Tongue (tissue), 2 donors: Measurements from ENCODE around the gene NRXN3. TPM values are rescaled to one million over a fixed set of nuclear protein-coding genes. Genes with fewer than 3 reads are reported as not detected.

ENCODE experiments used
- DNase-seq: peaks from one replicate; pipeline ENCODE4 v3.0.0-alpha.2; 2015
- total RNA-seq: library from RNA; depleted of rRNA; stranded (reverse); fragments of >200 nt; gene quantifications from one replicate; pipeline ENCODE4 v1.2.3, GENCODE V29; 2014

Gene NRXN3
- total RNA-seq, 1 donor from 2014 or later, result 2.9 TPM

DNA sequence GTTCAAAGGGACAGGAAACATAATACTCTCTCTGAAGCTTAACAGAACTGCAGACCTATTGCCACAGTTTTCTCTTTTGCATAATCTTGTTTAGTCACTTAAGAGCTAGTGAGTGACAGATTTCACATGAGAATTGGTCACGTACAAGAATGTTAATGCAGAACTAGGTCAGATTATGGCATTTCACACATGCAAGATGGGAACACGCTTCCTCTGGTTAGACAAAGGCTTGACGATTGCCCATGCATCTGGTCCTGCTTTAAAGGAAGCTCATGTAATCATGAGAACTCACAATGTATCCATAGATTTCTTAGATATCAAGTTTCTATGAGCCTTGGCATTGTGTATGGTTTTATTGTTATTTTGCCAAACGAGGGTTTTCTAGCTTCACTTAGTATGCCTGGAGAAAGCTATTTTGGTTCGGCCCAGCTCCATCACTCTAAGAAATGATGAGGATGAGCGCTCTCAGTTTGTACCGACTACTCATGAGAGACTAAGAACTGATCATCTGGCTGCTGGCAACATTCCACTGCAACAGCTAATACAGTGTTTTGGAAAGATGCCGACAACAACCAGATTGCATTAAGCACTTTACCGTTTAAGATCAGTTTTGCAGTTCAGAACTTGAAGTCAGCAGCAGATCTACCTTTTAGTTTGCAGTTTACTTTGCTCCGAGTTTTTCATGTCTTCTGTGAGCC is 1661.2 kb downstream of the NRXN3 start:
- DNase-seq, result peak; percentile 76

DNA sequence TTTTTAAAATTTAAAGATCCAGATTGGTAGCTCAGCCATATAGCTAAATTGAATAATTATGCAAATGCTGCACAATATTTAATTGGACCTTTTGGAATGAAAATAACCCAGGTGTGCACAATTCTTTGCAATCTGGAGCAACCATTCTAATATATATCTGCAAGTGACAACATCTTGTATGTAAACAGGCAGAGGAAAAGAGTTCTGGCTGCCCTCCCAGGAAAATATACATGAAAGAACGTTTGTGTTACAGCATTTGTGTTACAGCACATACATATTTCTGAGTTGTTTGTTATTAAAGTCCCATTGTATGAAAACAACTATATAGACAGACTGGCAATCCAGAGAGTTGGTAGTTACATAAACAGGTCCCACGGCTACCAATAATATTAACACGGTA is 1663.6 kb downstream of the NRXN3 start:
- DNase-seq, result no peak

DNA sequence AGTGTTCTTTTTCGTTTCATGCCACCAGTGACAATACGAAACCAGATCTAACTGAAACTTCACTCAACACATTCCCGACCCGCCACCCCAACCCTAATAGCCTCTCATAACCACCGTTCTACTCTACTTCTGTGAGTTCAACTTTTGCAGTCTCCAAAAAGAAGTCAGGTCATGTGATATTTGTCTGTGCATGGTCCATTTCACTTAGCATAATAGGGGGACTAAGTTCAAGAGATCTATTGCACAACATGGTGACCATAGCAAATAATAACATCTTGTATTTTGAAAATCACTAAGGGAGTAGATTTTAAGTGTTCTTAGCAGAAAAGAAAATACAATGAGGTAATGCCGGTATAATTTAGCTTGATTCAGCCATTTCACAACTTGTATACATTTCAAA is 1664.7 kb downstream of the NRXN3 start:
- DNase-seq, result no peak

DNA sequence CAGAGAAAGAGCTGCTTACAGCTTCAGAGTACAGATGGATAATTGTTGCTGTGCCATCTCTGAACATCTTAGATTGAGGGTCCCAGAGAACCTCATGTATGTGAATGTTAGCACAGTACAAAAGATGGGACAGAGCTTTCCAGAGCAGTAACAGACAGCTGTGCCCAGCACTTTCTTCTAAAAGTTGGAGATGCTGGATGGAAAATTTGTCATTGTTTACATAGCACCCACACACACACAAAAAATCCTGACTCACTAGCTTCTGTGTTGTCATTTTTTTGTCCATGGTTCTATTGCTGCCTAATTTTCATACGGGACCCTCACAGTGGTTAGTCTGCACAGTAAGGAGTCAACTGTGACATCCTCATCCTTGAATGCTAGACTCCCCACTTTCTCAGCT is 1666.4 kb downstream of the NRXN3 start:
- no peak for DNase-seq

DNA sequence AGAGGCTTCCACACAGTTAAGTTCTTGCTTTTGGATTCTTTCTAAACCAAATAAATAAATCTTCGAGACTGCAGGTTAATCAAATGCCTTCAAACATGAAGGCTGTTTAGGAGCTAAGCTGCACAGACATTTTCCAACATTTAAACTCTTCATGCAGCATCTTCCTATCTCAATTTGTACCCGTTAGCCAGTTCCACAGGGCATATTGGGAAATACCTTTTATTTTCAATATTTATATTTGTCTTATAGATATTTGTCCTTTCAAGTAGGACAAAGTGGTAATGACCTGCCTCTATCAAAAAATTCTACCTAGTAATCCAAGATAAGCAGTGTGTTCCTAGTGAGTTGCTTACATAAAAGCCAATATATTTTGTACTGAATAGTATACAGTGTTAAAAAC is 1667.5 kb downstream of the NRXN3 start:
- no peak for DNase-seq

DNA sequence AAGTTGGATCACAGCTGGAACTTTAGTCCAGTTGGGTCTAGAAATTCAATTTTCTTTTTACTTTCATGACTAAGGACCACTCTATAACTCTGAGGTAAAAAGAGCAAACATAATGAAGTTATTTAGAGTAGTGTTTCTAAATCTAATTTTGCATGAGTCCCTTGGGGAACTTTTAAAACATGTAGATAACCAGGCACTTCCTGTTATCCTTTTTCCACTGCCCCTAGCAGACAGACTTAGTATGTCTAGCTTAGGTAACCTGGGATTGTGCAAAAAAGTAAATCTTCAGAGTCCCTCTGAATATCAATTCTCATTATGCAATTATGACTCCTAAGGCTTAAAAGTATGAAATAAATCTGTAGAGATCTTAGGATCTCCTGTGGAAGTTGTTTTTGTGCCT is 1669.9 kb downstream of the NRXN3 start:
- DNase-seq, result no peak

DNA sequence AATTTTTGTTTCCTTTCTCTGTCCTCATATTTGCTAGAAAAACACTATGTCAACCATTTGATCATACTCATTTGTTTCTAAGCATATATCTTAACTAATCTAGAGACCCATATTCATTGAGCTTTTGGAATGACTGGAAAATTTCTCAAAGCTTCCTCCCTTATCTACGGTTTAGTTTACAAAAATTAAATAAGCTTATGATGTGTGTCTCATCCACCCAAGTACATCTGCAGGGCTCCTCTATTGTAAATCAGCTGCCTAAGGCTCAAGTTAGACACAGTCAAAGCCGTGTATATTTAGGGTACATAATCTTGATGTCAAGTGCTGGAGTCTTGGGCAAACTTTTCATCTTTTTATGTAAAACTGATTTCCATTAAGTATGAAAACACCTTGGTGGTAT is 1670.7 kb downstream of the NRXN3 start:
- no peak for DNase-seq

DNA sequence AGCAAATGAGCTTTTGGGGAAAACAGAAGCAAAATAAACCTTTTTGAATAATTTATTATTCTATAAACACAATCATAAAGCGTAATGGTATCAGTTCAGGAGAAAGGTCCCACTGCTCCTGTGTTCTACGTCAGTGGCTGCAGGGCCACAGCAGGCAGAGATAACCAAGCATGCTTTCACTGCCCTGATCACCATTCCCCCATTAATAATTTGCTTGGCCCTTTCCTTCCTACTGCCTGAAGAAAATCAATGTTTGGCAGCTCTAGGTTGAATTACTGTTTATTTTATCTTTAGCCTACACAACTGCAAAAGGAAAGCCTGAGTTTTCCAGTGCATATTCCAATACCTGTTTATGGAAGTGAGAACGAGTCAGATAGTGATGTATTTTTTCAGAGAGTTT is 1671.3 kb downstream of the NRXN3 start:
- DNase-seq, result no peak

DNA sequence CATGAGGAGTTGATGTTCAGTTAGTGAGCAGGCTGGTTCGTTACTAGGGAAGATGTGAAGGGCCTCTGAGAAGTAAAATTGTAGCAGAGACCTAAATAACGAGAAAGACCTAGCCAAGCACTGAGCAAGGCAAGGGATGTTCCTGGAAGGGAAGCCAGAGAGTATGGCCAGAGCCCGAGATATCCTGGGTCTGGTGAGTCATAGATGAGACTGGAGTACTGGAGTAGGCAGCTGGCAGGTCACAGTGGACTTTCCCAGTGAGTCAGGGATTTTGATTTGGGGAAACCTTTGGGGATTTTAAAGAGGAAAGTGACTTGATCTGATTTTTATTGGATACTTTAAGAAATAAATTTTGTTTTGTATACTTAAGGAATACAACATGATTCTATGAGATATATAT is 1672.1 kb downstream of the NRXN3 start:
- DNase-seq, result no peak

DNA sequence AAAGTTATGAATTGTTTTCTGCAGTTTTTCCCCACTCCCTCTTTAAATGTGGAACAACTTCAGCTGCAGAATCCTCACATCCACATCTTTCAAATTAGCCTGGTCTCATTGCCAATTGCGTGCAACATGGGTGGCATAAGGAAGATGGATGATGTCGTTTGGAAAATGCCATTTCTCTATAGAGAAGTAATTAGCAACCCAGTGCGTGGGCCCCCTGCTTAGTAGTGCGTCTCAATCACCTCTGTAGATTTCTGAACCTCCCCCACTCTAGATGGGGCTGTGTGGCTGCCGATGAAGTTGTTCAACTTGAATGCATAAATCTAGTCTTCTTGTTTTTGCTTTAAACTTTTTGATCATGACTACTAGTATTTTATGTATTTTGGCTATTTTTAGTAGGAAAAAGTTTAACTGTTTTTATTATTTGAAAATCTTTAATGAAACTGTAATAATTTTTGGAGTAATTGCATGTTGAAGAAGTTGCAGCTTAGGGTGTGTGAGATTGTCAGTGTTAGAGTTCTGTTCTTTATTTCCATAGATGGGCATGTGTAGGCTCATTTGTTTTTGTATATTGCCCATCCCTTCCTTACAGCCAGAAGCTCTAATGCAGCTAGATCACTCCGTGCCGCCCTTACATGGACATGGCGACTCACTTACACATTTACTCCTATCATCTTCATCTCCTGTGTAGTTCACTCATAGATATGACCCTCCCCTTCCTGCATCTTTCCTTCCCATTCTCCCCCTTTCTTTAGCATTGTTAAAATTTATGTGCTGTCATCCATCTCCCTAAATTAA is 1683.0 kb downstream of the NRXN3 start:
- no peak for DNase-seq

DNA sequence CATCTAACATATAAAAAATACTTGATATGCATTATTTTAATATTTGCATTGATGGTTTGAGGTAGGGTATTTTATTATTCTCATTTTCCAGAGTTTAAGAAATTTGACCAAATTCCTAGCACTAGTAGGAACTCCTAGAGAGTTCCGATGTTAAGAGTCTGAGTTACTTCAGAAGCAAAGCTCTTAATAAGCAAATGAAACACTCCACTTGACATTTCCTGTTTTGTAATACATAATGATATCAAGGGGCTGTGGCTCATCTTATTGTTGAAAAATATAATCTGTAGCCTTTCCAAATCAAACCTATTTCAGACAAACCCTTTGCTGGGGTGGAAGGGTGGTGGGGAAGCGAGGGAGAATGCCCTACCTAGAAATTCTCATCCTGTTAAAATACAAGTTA is 1685.6 kb downstream of the NRXN3 start:
- no peak for DNase-seq

DNA sequence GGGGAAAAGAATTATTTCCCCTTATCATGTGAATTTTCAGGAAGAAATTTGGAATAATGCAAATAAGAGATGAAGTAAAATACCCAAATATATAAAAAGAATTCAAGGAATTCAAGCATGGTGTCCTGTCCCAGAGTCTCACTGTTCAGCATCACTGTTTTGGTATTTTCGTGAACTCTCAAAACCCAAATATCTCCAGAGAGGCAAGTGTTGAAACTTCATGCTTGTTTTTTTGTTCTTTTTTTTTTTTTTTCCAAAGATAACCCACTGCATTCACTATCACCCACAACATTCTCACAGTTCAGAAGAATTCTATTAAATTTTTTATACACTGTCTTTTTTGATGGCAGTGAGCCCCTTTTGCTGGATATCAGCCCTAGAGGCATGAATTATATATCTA is 1686.2 kb downstream of the NRXN3 start:
- no peak for DNase-seq

DNA sequence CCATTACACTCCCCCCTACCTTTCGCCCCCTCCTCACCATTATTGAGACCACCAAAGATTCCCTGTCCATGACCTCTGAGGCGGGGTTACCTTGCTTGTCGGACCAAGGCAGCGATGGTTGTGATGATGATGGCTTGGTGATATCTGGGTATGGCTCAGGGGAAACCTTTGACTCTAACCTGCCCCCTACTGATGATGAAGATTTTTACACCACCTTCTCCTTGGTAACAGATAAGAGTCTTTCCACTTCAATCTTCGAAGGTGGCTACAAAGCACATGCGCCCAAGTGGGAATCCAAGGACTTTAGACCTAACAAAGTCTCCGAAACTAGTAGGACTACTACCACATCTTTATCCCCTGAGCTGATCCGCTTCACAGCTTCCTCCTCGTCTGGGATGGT is 1690.9 kb downstream of the NRXN3 start:
- no peak for DNase-seq

DNA sequence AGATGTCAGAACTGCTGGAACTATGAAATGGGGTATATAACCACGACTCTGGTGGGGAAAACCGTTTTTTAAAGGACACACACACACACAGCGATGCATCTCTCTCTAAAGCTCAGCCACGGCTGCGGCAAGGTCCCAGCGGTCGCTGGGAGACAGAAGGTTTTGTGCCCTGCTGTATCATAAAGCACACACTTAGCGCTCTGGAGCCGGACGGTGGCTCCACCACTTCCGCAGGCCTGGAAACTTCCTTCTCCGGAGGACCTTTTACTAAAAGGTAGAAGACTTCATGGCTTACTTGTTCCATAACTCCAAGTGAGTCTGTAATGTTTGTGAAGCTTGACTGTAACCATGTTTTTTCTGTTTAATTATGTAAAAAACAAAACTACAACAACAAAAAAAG is 1691.9 kb downstream of the NRXN3 start:
- DNase-seq, result no peak

DNA sequence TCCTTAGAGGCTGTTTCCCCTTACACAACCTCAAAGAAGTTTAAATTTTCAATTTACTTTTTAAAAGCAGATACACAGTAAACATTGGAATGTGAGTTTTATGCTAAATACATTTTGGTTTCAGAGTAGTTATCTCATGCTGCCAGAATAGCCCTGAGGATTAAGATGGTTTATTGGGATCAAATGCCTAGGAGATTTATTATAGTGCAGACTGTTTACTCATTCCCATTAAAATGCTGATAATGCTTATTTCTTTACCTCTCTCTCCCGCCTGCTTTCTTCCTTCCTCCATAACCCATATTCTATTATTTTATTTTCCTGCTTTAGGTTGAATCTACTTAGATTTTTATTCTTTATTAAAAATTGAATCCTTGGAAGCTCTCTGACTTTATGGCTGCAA is 1701.0 kb downstream of the NRXN3 start:
- DNase-seq, result no peak

DNA sequence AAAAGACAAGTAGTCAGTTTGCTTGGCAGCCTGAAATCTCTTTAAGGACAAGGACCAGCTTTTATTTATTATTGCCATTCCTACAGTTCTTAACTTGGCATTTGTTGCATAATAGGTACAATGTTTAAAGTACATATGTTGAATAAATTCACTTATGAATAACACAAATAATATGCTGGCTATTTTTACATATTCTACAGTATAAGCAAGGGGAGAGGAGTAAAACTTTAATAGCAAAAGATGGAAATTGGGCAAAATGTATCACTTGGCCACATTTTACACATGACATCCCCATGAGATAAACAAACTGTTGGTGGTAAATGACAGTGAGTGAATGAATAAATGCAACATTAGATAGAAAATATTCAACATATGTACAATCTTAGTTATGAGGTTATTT is 1708.1 kb downstream of the NRXN3 start:
- no peak for DNase-seq

DNA sequence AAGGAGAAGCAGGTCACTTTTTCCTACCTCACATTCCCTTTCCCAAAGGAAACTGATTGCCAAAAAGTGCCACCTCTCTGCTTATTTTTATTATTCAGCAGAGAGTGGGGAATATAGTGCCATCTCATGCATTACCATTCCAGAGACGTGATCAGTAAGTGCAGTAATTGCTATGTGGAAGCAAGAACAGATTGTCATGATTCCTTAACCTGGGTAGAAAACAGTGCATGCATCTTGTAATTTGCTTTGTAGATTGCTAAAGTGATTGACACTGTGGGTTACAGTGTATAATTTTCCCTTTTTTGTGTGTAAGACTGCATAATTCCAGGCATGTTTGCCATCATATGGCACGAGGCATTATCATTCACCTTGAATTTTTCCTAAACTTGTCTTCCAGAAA is 1708.6 kb downstream of the NRXN3 start:
- no peak for DNase-seq

DNA sequence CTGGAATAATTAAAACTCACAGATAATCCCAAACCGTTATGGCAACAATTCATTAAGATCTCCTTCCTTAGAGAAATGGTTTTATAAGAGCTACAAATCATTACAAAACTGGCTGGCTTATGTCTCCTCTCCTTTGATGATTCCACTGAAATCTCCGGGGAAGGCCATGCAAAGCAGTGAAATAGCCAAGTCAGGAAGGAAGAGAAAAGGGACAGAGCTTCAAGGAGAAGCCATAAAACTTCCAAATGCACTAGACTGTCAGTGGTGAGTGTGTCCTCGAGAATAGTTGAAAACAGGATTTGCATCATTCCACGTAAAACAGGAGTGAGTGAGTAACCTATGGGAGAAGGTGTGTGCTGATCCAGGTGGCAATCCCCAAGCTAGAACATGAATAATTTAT is 1711.1 kb downstream of the NRXN3 start:
- no peak for DNase-seq

DNA sequence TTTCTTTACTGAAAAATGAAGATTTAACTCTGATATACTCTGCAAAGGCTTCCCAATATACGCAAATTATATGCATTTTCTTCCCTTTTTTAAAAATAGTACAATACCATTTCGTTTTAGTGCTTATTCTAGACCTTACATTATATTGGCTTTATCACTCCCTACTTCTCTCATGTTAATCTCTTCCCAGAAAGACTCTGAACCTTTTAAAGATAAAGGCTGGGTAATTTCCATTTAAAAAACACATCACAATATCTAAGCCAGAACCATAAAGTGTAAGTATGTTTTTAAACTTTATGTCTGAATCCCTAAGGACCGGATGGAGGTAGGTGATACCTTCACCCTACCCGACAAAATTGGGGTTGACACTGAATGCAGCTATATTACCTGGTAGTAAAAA is 1720.4 kb downstream of the NRXN3 start:
- no peak for DNase-seq

DNA sequence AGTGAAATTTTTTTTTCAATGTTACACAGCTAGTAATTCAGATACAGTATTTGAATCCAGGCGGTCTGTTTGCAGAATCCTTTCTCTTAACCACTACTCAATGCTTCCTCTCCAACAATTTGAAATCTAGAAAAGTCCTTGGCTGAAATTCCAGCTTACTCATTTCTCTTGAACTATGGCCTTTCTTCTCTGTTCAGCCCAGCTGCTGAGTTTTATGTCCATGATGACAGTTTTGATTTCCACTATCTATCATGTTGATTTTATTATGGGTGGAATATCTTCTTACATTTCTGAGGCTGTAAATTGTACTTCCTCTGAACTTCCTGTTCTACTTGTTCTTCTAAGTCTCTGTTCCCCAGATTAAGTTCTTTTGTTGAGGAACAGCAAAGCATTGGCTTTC is 1725.8 kb downstream of the NRXN3 start:
- DNase-seq, result no peak

DNA sequence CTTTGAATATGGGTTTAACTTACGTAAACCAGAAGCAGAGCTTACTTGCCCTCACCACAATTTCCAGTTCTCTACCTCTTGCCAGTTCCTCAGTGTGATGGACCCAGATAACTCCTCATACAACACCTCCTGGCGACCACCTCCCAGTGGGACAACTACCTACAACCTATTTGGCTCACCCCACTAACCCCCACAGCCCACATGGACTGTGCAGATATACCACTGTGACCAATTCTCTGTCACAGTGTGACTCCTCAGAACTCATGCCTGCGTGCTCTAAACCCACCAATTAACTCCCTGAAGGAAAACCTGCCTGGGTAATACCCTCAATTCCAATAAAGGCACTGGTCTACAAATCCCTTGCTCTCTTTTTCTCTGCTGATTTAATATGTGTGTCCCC is 1729.4 kb downstream of the NRXN3 start:
- no peak for DNase-seq

DNA sequence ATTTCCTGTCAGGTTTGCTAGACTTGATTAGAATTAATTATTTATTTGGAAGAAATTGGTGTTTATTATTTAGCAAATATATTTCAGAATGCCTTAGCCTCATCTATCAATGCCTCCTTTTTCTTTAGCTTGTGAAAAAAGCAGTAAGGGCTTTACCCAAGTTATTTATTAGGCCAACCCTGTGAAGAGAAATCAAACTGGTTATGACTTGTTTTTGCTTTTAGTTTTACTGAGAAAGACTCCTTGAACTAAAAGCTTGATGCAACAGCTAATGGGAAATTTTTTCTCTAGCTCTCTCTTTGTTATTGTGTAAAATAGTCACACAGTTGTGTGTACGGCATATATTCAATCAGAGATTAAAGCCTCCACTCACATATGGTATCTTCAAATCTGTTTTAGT is 1734.3 kb downstream of the NRXN3 start:
- DNase-seq, result no peak

DNA sequence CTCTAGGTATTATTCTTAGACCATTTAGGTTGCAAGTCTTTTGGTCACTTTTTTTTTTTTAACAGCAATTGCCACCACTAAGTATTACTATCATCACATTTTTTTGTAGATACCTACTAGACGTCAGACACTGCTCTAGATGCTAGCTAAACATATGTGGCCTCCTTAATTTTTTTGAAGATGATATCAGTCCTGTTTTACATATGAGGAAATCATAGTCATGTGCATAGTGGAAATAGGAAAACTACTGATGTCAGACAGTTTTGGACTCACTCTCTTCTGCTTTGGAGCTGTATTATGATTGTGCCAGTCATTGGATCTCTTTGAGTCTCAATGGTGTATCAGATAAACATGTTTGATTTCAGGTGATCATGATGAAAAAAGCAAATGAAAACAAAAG is 1736.8 kb downstream of the NRXN3 start:
- DNase-seq, result no peak

DNA sequence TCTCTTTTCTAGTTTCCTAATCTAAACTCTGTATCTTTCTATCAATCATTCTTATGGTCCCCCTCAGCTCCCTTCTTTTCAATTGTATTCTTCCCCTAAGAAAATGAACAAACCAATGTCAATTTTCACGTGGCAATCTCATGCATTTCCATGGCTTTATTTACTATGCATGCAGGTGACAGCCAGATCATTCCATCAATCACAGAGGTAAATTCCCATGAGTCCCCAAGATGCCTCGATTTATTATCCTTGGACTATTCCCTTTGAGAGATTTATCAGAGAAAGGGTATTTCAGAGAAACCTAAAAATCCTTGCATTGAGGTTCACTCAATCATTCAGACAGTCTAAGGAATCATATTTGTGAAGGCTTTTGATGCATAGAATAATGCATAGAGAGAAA is 1739.9 kb downstream of the NRXN3 start:
- no peak for DNase-seq
